Measurements from ENCODE around the gene DNLZ.

DNA sequence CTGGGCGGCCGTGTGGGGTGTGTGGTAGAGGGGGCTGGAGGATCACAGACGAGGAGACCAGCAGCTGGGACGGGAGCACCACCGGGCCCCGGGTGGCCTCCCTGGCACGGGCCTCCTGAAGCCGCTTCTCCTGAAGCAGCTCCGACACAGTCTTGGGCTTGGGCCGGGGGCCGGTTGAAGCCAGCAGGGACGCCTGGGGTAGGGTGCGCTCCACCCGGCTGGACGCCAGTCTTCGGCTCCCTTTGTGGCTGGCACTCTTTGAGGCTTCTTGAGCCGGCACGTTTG is 15.4 kb upstream of the DNLZ start:
- TF ChIP-seq, protein P1, sequence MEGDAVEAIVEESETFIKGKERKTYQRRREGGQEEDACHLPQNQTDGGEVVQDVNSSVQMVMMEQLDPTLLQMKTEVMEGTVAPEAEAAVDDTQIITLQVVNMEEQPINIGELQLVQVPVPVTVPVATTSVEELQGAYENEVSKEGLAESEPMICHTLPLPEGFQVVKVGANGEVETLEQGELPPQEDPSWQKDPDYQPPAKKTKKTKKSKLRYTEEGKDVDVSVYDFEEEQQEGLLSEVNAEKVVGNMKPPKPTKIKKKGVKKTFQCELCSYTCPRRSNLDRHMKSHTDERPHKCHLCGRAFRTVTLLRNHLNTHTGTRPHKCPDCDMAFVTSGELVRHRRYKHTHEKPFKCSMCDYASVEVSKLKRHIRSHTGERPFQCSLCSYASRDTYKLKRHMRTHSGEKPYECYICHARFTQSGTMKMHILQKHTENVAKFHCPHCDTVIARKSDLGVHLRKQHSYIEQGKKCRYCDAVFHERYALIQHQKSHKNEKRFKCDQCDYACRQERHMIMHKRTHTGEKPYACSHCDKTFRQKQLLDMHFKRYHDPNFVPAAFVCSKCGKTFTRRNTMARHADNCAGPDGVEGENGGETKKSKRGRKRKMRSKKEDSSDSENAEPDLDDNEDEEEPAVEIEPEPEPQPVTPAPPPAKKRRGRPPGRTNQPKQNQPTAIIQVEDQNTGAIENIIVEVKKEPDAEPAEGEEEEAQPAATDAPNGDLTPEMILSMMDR (conservative IDR thresholded peaks at IDR 0.05 in 1 of 2, IDR thresholded peaks at IDR 0.05 in 1 of 2; ENCODE audit: low read depth in 1 of 2, low read length in 2 of 2), result no peak
- no peak for TF ChIP-seq EZH2 (IDR thresholded peaks at IDR 0.05; ENCODE audit: low read length, missing control alignments)

All from fibroblast of lung (primary cell).